Body of pancreas (tissue), 4 donors: Measurements from ENCODE around the gene FBN2.

Source experiments
- POLR2A ChIP-seq, 3 donors: fragments of 450-650 bp; IDR thresholded peaks; one replicate each; pipeline ENCODE4 v1.6.1; 2016; ENCODE audit warnings: antibody characterized with exemption in 3 of 3, mild to moderate bottlenecking in 2 of 3
- TF ChIP-seq, protein P1 (sequence below), 7 experiments: fragments of 450-650 bp in 4 of 7; fragments of 200-600 bp in 3 of 7; sonication (generic) in 3 of 7; IDR thresholded peaks; one replicate each; pipeline ENCODE4 v1.5.1; 2016 to 2019; ENCODE audit warnings: antibody characterized with exemption in 7 of 7

DNA sequence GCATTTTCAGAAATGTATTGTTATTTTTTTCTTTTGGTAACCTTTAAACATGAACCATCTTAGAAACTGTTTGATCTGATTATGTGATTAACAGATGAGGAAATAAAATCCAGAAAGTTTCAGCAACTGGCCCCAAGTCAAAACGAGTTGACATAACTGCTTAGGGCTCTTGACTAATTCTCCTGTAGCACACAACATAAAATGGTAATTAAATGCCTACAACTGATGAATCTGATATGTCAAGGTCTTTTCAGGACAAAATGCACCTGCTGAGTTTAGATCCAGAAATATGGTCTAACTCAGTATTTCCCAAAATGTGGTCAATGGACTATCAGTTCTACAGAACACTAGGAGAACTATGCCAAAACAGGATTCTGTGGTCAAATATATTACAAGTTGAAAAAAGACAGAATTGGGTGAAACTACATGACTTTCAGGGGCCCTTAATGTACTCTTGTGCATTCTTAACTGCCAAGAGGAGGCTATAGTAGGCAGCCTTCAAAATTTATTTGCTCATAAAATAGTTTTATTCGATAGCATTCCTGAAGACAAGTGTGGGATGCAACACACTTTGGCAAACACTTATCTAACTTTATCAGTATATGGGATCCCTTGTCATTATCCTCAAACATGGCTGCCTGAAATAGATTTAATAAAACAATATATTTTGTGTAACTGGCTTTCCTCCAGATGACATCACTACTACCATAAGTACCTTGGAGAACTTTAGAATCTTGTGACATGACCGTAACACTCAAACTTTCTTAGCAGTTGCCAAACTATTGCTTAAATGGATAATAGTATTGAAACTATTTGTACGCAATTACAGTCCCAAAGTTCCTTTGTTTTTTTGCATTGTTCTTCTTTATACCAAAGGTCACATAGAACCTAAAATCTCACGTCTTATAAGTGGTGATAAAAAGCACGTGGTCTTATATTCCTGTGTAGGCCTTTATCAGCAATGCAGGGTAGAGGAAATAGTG lies 59.4 kb downstream of the FBN2 start:
- TF ChIP-seq, protein P1, sequence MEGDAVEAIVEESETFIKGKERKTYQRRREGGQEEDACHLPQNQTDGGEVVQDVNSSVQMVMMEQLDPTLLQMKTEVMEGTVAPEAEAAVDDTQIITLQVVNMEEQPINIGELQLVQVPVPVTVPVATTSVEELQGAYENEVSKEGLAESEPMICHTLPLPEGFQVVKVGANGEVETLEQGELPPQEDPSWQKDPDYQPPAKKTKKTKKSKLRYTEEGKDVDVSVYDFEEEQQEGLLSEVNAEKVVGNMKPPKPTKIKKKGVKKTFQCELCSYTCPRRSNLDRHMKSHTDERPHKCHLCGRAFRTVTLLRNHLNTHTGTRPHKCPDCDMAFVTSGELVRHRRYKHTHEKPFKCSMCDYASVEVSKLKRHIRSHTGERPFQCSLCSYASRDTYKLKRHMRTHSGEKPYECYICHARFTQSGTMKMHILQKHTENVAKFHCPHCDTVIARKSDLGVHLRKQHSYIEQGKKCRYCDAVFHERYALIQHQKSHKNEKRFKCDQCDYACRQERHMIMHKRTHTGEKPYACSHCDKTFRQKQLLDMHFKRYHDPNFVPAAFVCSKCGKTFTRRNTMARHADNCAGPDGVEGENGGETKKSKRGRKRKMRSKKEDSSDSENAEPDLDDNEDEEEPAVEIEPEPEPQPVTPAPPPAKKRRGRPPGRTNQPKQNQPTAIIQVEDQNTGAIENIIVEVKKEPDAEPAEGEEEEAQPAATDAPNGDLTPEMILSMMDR (IDR thresholded peaks at IDR 0.05): no peak
- TF ChIP-seq POLR2A (IDR thresholded peaks at IDR 0.05): no peak
